Vagina (tissue), 2 donors: ENCODE measurements around the gene TOX2.

Source experiments
- POLR2AphosphoS5 ChIP-seq, 2 donors: sonication (generic); formaldehyde crosslinking; IDR thresholded peaks; one replicate each; pipeline ENCODE4 v1.9.0; 2017; ENCODE audit warnings: antibody characterized with exemption in 2 of 2, mild to moderate bottlenecking in 2 of 2, low read depth in 1 of 2; ENCODE audit not compliant: insufficient read depth in 1 of 2
- TF ChIP-seq, protein P1 (sequence below), 3 experiments: fragments of 450-650 bp in 2 of 3; fragments of 200-600 bp in 1 of 3; sonication (generic) in 1 of 3; IDR thresholded peaks; one replicate each; pipeline ENCODE4 v1.5.1; 2017 to 2019; ENCODE audit warnings: antibody characterized with exemption in 3 of 3, mild to moderate bottlenecking in 2 of 3, moderate library complexity in 2 of 3

- no peak for TF ChIP-seq POLR2AphosphoS5 (IDR thresholded peaks at IDR 0.05; ENCODE audit: insufficient read depth in 1 of 2, low read depth in 1 of 2)
- TF ChIP-seq, protein P1, sequence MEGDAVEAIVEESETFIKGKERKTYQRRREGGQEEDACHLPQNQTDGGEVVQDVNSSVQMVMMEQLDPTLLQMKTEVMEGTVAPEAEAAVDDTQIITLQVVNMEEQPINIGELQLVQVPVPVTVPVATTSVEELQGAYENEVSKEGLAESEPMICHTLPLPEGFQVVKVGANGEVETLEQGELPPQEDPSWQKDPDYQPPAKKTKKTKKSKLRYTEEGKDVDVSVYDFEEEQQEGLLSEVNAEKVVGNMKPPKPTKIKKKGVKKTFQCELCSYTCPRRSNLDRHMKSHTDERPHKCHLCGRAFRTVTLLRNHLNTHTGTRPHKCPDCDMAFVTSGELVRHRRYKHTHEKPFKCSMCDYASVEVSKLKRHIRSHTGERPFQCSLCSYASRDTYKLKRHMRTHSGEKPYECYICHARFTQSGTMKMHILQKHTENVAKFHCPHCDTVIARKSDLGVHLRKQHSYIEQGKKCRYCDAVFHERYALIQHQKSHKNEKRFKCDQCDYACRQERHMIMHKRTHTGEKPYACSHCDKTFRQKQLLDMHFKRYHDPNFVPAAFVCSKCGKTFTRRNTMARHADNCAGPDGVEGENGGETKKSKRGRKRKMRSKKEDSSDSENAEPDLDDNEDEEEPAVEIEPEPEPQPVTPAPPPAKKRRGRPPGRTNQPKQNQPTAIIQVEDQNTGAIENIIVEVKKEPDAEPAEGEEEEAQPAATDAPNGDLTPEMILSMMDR (IDR thresholded peaks at IDR 0.05): no peak
Measured at GRCh38 chr20:44036441-44036840, 121.8 kb downstream of the TOX2 start.
